B cell (primary cell): ENCODE data around the gene FRMD6. TPM values are rescaled to one million over a fixed set of nuclear protein-coding genes. Genes with fewer than 3 reads are reported as not detected.
A peak's percentile ranks its signal among the peaks of the same experiment; 100 is the strongest.

ENCODE experiments used
- ATAC-seq: fragments of 200-7000 bp; cut with Tn5 transposase; one replicate; pipeline ENCODE4 v1.10.0; 2021; ENCODE audit warnings: low read depth, mild to moderate bottlenecking, moderate number of reproducible peaks, moderate library complexity
- CTCF ChIA-PET: fragments of 350-600 bp; sonication (Branson Sonifier 250); formaldehyde crosslinking; loops from one replicate; lab custom pipeline; 2021; ENCODE audit warnings: antibody characterized with exemption, inconsistent platforms; lab: Charles Lee
- POLR2A ChIA-PET: fragments of 350-600 bp; sonication (Branson Sonifier 250); formaldehyde crosslinking; loops from one replicate; lab custom pipeline; 2021; ENCODE audit warnings: antibody characterized with exemption; lab: Charles Lee
- DNase-seq: peaks from one replicate; pipeline ENCODE4 v3.0.0; 2013
- H2AFZ ChIP-seq: 2 replicates; pipeline ENCODE4 v1.6.1; 2012; ENCODE audit warnings: mild to moderate bottlenecking, low read depth, low read length; ENCODE audit not compliant: insufficient read depth, poor library complexity, severe bottlenecking
- H3K27ac ChIP-seq, 2 donors: 1 replicate in 1 of 2; 2 replicates in 1 of 2; pipeline ENCODE4 v1.5.1; 2012 to 2013; ENCODE audit warnings: low read length in 2 of 2, mild to moderate bottlenecking in 2 of 2, moderate library complexity in 1 of 2
- H3K27me3 ChIP-seq, 4 experiments: fragments of 200-600 bp in 1 of 4; sonication (generic) in 1 of 4; replicated peaks in 1 of 4; 1 replicate in 2 of 4; 2 replicates in 2 of 4; pipeline versions ENCODE4 v1.6.1 to v1.7.0; 2013 to 2016; ENCODE audit warnings: low read length in 3 of 4, mild to moderate bottlenecking in 2 of 4, mixed read lengths in 1 of 4, moderate library complexity in 1 of 4; ENCODE audit not compliant: insufficient read depth in 4 of 4, control insufficient read depth in 3 of 4; ENCODE audit errors: control extremely low read depth in 1 of 4
- H3K36me3 ChIP-seq, 2 experiments: replicated peaks in 1 of 2; 1 replicate in 1 of 2; 2 replicates in 1 of 2; pipeline versions ENCODE4 v1.6.1 to v1.7.1; 2013; ENCODE audit warnings: low read length in 1 of 2; ENCODE audit not compliant: insufficient read depth in 2 of 2, control insufficient read depth in 1 of 2; ENCODE audit errors: control extremely low read depth in 1 of 2, extremely low read depth in 1 of 2
- H3K4me1 ChIP-seq, 2 donors: fragments of 200-600 bp in 1 of 2; sonication (generic) in 1 of 2; 1 replicate in 1 of 2; 2 replicates in 1 of 2; pipeline versions ENCODE4 v1.5.1 to v1.6.1; 2013 to 2017; ENCODE audit warnings: low read length in 2 of 2; ENCODE audit not compliant: control insufficient read depth in 2 of 2, insufficient read depth in 2 of 2
- H3K4me2 ChIP-seq: replicated peaks from 2 replicates; pipeline ENCODE3; 2012; ENCODE audit warnings: mild to moderate bottlenecking, low read depth, low read length; ENCODE audit not compliant: poor library complexity, severe bottlenecking
- H3K4me3 ChIP-seq, 5 experiments: fragments of 200-600 bp in 1 of 5; sonication (generic) in 1 of 5; 1 replicate in 3 of 5; 2 replicates in 2 of 5; pipeline versions ENCODE4 v1.5.1 to v1.7.0; 2011 to 2016; ENCODE audit warnings: low read length in 4 of 5, mild to moderate bottlenecking in 4 of 5, low read depth in 2 of 5, control low read depth in 1 of 5, moderate library complexity in 1 of 5; ENCODE audit not compliant: insufficient read depth in 1 of 5; ENCODE audit errors: control extremely low read depth in 1 of 5, extremely low read depth in 1 of 5
- H3K79me2 ChIP-seq: fragments of 200-600 bp; sonication (generic); one replicate; pipeline ENCODE4 v1.6.0; 2016; ENCODE audit warnings: low read length; ENCODE audit not compliant: control insufficient read depth, insufficient read depth
- H3K9ac ChIP-seq: fragments of 200-600 bp; sonication (generic); 2 replicates; pipeline ENCODE4 v1.6.1; 2017; ENCODE audit warnings: mild to moderate bottlenecking, low read length, moderate library complexity
- H3K9me3 ChIP-seq, 3 donors: one replicate each; pipeline versions ENCODE4 v1.6.1 to v1.7.1; 2013; ENCODE audit warnings: low read length in 2 of 3; ENCODE audit not compliant: control insufficient read depth in 2 of 3, insufficient read depth in 1 of 3; ENCODE audit errors: control extremely low read depth in 1 of 3
- H4K20me1 ChIP-seq: 2 replicates; pipeline ENCODE4 v1.6.0; 2012; ENCODE audit warnings: mild to moderate bottlenecking, low read length; ENCODE audit not compliant: insufficient read depth, control insufficient read depth, poor library complexity, severe bottlenecking
- H3K27ac Mint-ChIP-seq: one replicate; pipeline ENCODE4 v1.8.0; 2021; ENCODE audit warnings: mixed read lengths
- H3K27me3 Mint-ChIP-seq: one replicate; pipeline ENCODE4 v1.8.0; 2021; ENCODE audit warnings: mixed read lengths
- H3K4me1 Mint-ChIP-seq: one replicate; pipeline ENCODE4 v1.8.0; 2021; ENCODE audit warnings: mixed read lengths
- H3K4me3 Mint-ChIP-seq: one replicate; pipeline ENCODE4 v1.8.0; 2021; ENCODE audit warnings: mixed read lengths
- H3K9me3 Mint-ChIP-seq: one replicate; pipeline ENCODE4 v1.8.0; 2022; ENCODE audit warnings: mixed read lengths; ENCODE audit not compliant: insufficient read depth
- EZH2 ChIP-seq: IDR thresholded peaks from 2 replicates; pipeline ENCODE4 v1.6.1; 2012; ENCODE audit warnings: borderline replicate concordance, low read depth, mild to moderate bottlenecking, moderate library complexity, low read length; ENCODE audit not compliant: insufficient read depth, poor library complexity, severe bottlenecking
- WGBS: methylation state at CpG from one replicate; pipeline ENCODE4 v1.1.5; 2013; ENCODE audit warnings: missing lambda C conversion rate; ENCODE audit not compliant: insufficient coverage; 5-methylcytosine and 5-hydroxymethylcytosine counted together
- intact Hi-C: fragments of 100-400 bp; cut with micrococcal nuclease; formaldehyde crosslinking; loops from one replicate; pipeline ENCODE4 v1.10.0; 2022
- polyA plus RNA-seq: library from polyadenylated mRNA; depleted of rRNA; stranded (reverse); fragments of >200 nt; gene quantifications from 2 replicates; pipeline ENCODE4 v1.2.3, GENCODE V29; 2012
- small RNA-seq: library from RNA; depleted of rRNA; stranded (forward); fragments of <200 nt; gene quantifications from one replicate; pipeline ENCODE3, GENCODE V24; 2012; ENCODE audit warnings: low replicate concordance, low read depth; ENCODE audit not compliant: insufficient read length
- total RNA-seq, 2 donors: library from RNA; stranded (reverse); fragments of 120-200 nt in 1 of 2; gene quantifications; 1 replicate in 1 of 2; 2 replicates in 1 of 2; pipeline versions ENCODE4 v1.2.3 to v1.2.4, GENCODE V29; 2013 to 2022
- TF ChIP-seq, protein P1 (sequence below): fragments of 200-600 bp; IDR thresholded peaks from one replicate; pipeline ENCODE4 v1.8.0; 2022; ENCODE audit warnings: antibody characterized with exemption, mild to moderate bottlenecking

FRMD6 gene
- total and polyA plus RNA-seq, 2 donors (not counting 1 experiment from before 2014, with no cell fraction given) = 0.03 to 0.30 TPM

DNA sequence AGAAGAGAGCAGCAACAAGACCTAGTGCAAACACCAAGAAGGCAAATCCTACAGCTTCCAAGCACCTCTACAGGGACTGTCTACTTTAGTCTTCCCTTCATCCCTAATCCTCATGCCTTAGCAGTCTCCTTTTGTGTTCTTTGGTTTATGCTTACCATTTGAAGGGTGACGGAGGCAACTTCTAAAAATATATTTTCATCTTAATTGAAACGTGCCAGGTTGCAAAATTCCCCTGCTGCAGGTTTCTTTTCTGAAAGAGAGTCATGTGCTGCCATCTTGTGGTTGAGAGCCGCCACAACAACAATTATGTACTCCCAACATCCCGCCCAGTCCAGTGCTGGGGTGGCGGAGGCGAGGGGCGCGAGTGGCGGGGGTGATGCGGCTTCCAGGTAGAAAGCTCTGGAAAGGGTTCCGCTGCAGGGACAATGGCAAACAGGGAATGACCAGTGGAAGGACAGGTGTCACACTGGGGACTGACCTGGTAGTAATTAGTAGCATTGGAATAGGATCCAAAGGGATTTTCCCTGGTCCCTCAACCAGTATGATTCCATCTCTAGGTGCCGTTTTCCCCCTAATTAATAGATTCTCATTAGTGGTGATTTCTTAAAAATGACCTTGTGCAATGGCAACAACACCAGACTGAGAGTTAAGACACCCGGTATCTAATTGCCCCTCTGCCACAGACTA is 128.4 kb downstream of the FRMD6 start:
- H3K36me3 ChIP-seq = no peaks in the 10 kb centered on the region
- CTCF ChIA-PET = interaction anchor here (0.6 to 8.1 kb wide), 19 partner anchors 9 to 670 kb away, joined by 3 to 79 read pairs (median 4); partner anchors contain the start of gene GNG2
- Mint-ChIP-seq H3K27me3 (peaks cover 32% of the 10 kb centered on the region), H3K4me3 (no peak overlapping the region), H3K4me1 (peaks cover 10% of the 10 kb centered on the region), H3K27ac (no peak overlapping the region), H3K9me3 (no peaks in the 10 kb centered on the region)
- H4K20me1 ChIP-seq = no peaks in the 10 kb centered on the region
- ATAC-seq (peak; percentile 80), DNase-seq (peak; percentile 80)
- 0% methylated on average over 7 of the region's 13 CpGs for WGBS
- H3K4me1 ChIP-seq = peaks cover 7 to 11% of the 10 kb centered on the region in 2 donors
- H3K79me2 ChIP-seq = no peaks in the 10 kb centered on the region
- H3K9me3 ChIP-seq = peaks cover 0 to 4% (median 2%) of the 10 kb centered on the region in 3 donors
- POLR2A ChIA-PET = interaction anchor here (1.0 kb wide), 1 partner anchor 80 kb away, joined by 5 read pairs; the partner anchor contains the start of gene GNG2
- intact Hi-C loops = loop anchor here (1.0 to 10.0 kb wide), 4 partner anchors 48 to 685 kb away; partner anchors contain the start of gene TRIM9
- H3K27ac ChIP-seq = no peak overlapping the region
- no peak overlapping the region for H2AFZ ChIP-seq
- peaks cover 0 to 16% (median 4%) of the 10 kb centered on the region in 4 experiments for H3K27me3 ChIP-seq
- TF ChIP-seq, protein P1, sequence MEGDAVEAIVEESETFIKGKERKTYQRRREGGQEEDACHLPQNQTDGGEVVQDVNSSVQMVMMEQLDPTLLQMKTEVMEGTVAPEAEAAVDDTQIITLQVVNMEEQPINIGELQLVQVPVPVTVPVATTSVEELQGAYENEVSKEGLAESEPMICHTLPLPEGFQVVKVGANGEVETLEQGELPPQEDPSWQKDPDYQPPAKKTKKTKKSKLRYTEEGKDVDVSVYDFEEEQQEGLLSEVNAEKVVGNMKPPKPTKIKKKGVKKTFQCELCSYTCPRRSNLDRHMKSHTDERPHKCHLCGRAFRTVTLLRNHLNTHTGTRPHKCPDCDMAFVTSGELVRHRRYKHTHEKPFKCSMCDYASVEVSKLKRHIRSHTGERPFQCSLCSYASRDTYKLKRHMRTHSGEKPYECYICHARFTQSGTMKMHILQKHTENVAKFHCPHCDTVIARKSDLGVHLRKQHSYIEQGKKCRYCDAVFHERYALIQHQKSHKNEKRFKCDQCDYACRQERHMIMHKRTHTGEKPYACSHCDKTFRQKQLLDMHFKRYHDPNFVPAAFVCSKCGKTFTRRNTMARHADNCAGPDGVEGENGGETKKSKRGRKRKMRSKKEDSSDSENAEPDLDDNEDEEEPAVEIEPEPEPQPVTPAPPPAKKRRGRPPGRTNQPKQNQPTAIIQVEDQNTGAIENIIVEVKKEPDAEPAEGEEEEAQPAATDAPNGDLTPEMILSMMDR = peak; percentile 90
- no peak for TF ChIP-seq EZH2
- peak overlapping the region; percentile 24 for H3K4me2 ChIP-seq
- no peak overlapping the region for H3K9ac ChIP-seq
- no peak overlapping the region for H3K4me3 ChIP-seq

Small RNA genes lying within 50 kb of the gene (small RNA-seq; reads per million reads assigned to genes)
- gene OR7E159P = not detected
- gene RNA5SP385 = not detected
- not detected for gene RNU6-301P

Other genes starting within 250 kb of the FRMD6 start
- 57.6 and 69.8 TPM in 2 replicates for gene GNG2, start 208.7 kb downstream of the FRMD6 start, total RNA-seq
- 21.9 and 25.0 TPM in 2 replicates for gene GNG2, start 208.7 kb downstream of the FRMD6 start, polyA plus RNA-seq